NK-92 (cell line): ENCODE results near the gene HAO2.

Experiments used
- DNase-seq: peaks from one replicate; lab custom pipeline; 2025; ENCODE audit not compliant: unreplicated experiment; lab: John Stamatoyannopoulos, UW

Gene HAO2

DNA sequence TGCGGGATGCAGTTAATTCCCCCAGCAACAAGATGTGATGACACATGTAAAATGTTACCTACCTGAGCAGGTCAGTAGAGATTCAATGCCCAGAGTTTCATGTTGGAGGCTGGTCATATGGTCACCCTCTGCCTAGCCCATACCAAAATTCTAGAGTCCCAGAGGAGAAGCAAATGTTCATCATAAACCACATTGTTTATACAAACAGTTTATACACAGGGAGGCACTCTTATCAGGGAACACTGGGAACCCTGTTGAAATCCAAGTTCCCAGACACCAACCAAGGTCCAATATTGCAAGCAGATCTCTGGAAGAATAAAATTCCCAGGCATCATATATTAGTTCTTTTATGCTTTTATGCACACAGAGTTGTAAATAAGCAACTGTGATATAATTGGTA is 10.5 kb downstream of the HAO2 start:
- DNase-seq = no peak

DNA sequence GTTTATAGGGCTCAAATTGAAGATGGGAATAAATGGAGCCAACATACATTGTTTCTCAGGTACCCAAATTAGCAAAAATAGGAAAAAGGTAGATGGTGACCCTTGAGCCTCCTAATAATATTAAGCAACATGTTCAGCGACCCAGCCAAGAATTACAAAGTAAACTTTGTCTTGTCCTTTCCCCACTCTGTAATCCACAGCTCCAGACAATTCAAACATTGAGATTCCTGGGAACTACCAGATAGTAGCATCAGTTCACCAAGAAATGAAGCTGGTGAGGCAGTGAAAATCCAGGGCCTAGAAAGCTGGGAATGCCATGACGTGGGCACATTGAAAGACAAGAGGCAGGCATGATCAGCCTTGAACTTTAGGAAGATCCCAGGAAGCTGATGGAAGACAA is 11.7 kb downstream of the HAO2 start:
- no peak for DNase-seq

DNA sequence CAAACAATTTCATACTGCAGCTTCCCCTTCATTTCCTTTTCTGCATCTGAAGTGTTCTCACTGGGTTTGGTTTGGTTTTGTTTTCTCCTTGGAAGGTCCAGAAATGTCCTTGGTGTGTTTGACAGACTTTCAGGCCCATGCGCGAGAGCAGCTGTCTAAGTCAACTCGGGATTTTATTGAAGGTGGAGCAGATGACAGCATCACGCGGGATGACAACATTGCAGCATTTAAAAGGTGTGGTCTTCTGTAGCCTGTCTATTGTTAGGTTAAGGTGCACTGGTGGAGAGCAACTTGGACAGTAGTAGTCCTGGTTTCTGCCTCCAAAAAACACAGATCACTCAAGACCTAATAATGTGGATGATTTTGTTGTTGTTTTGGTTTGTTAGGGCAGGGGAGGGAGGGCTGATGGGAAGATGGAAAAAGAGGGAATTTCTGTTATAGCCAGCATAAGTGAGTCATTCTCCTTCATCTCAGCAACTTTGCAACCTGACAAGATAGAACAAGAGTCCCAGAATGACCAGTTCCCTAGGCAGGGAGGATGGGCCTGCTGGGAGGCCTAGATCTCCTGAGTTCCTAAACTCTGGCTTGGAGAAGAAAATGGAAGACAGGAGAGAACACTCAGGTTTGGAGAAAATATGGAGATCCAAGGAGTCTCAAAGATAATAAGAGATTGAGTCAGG is 12.5 kb downstream of the HAO2 start:
- no peak for DNase-seq

DNA sequence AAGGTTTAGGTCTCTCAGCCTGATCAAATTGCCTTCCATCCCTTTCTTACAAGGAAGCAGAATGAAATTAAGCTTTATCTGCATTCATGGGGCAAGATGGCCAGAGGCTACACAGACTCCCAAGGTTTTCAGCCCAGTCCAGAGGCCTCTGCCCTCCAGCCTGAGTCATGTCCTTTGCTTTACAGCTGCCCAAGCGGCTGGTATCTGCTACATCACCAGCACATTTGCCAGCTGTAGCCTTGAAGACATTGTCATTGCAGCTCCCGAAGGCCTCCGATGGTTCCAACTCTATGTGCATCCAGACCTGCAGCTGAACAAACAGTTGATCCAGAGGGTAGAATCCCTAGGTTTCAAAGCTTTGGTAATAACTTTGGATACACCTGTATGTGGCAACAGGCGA is 16.0 kb downstream of the HAO2 start:
- no peak for DNase-seq

DNA sequence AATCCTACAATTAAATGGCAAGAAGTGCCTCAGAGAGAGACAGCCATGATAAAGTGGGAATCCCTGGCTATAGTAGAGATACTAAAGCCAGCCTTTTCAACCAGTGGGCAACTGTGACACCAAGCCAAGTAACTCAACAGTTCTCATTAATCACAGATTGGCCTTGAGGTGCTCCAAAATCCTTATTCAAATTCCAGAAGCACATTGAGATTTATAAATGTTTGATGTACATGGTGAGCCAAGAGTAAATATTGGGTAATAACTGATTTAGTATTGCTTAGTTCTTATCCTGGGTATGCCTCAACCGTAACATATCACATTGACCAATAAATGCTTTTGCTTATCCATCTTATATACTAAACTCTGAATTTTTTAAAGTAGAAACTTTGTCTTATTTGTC is 17.1 kb downstream of the HAO2 start:
- DNase-seq = no peak

DNA sequence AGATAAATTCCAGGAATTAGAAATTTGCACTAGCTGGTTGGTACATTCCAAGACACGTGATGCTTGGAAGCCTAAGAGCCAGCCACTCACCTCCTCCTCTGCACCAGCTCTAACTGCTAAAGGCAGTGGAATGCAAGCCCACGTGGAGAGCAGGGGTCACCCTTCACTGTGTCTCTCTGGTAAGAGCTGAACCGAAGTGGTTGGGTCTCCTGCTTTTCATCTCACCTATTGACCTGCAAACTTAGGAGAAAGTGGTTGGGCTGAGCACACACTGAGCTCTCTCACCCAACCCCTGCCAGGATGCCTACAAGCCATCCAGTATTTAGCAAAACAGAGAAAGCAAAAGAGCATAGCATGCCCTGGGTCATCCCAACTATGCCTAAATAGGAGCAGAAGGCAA is 19.3 kb downstream of the HAO2 start:
- DNase-seq = no peak

DNA sequence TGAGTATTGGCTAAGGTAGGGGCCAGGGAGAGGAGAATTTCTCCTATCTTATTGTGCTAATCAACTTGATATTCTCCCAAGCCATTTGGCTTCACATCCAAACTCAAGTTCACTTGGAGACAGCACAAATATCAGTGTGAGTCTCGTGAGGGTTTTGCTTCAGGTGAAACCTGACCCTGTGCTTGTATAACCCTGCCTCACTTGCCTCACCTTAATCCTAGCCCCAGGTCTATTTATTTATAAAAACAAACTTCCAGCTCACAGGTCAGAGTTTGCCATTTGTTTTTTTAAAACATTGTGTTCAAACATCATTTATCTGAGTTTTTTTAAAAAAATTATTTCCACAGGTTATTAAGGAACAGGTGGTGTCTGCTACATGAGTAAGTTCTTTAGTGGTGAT is 19.9 kb downstream of the HAO2 start:
- DNase-seq = no peak

DNA sequence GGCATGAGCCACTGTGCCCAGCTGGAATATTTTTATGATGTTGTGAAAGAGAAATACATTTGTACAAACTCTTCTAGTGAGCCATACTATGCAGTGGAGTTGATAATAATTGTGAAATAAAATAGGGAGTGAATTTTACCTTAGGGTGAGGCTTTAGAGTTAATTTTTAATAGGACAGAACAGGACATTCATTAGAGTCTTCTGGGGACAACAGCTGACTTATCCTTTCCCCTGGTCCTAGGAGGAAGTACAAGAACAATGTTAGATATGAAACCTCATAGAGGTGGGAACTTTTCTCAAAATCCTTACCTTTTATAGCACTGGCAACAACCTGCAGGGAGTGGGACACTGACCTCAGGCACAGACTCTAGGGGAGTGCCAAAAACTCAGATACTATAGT is 21.9 kb downstream of the HAO2 start:
- DNase-seq = no peak

DNA sequence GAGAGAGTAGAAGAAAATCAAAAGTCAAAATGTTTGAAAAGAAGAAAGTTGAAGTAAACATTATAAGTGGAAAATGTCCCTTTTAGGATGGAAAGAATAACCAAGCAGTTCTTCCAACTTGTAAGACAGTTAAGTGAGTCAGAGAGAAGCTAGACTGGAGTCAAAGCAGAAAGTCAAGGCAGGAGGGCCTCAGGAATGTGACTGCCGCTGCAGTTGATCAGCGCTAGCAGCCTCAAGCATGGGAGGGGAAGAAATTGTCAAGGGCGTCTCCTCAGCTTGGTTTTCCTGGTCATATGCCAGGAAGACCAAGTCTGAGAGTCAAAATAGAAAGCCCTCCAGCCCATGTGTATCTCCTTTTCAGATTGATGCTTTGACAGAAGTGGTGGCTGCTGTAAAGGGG is 23.2 kb downstream of the HAO2 start:
- no peak for DNase-seq

DNA sequence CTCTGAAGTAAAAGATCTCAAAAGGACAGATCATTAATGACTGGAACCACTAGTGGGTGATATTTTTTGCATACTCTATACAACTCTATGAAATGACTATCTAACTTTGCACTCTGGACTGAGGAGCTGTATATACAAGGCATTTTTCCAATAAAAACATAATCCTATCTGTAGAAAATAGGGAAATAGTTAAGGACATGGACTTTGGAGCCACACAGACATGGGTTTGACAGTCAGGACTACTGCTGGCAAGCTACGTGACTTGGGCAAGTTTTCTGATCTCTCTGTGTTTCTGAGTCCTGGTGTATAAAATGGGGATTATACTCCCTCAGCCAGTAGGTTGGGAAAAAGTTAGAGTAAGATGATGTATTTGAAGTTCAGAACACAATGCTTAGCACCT is 25.5 kb downstream of the HAO2 start:
- DNase-seq = no peak

DNA sequence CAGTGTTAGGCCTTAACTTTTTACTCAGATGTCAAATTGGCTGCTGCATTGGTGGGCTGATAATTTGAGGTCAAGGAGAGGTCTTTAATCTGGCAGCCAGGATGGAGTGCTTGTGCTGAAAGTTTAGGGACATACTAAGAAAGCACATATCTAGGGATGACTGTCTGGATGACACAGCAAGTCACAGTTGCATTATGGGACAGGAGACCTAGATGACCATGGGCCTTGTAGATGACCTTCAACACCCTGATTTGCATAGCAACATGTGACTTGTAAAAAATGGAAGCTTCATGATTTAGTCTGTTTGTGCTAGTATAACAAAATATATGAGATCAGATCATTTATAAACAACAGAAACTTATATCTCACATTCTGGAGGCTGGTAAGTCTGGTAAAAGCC is 28.4 kb downstream of the HAO2 start:
- no peak for DNase-seq

DNA sequence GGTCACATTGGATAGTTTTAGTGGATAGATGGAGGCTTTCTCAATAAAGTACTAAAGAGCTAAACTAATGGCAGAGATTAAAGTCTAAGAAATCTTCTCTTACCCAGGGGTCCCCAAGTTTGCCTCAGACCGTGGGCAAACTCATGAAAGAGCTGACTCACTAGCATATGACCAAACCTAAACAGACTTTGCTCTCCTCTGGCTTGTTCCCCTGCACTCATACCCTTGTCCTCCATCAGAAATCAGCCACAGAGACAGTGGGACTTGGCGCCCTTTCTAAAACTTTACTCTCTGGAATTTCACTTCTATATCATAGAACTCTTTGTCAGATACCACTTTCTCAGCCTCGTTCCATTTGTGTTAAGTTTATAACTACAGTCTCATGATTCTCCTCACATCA is 29.4 kb downstream of the HAO2 start:
- DNase-seq = no peak

DNA sequence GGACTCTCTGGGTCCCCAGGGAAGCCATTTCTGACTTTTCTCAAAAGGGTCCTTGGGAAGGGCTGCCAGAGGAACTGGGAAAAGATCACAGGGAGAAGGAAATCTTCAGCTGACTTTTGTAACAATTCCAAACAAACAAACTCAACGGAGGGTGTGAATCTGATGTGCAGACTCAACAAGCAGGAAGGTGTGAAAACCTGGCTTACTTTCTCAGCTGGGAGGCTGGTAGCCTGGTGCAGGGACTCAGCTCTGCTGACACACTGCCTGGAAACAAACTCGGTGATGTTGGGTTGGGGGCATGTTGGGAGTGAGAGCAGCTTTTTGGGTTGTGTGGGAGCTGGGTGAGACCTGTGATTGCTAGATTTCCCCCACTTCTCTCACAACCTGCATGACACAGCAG is 36.2 kb downstream of the HAO2 start:
- no peak for DNase-seq

DNA sequence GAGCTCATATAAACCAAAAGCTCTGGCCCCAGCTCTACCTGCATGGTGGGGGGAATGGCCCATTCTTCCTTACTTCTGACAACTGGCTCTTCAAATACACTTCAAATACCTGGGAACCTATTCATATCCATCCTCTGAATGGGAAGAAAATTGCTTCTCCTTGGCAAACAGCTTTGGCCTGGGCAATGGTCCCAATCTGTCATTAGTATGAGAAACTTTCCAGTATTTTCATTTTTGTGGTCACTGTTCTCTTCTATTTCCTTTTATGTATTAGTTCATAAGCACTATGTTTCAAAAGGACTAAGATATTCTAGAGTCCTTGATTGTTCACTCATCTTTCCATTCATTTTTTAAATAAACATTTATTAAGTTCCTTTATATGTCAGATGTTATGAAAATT is 41.1 kb downstream of the HAO2 start:
- DNase-seq = no peak

DNA sequence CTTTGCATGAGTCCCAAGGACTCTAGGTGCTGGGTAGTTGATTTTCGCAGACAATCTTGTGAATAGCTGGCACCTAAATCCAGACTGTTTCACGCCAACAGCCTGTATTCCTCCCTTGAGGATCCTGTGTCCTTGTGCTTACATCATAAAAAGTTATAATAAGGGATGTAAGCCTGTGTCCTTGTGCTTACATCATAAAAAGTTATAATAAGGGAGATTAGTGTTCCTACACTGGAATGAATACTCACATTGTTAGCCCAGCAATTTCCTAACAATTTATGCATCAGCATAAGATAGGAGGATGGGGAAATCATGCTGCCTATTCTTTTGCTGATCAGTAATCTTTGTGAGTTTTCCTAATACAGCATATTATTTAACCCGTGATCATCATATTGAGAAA is 42.4 kb downstream of the HAO2 start:
- DNase-seq = no peak

DNA sequence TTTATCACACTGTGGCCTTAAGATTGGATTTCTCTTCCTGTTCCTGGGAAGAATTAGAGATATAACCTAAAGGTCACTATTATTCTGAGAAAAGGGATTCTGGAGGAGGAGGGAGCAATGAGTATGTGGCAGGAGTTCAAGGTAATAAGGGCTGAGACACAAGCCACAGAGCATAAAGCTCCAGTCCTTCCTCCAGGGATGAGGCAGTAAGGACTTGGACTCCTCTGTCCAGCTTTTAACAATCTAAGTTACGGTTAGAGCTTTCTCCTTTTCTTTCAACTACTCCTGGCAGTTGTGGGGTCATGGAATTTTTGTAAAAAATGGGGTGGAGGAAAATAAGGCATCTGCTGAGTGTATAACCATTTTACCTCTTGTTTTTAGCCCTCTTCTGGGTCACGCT is 46.4 kb downstream of the HAO2 start, which contains the start of gene HSD3B2:
Gene HSD3B2, plus strand, starts transcription at position 201 of the 400 bp plus-strand sequence. CDS start 270 bp downstream, outside the sequence.
- no peak for DNase-seq

DNA sequence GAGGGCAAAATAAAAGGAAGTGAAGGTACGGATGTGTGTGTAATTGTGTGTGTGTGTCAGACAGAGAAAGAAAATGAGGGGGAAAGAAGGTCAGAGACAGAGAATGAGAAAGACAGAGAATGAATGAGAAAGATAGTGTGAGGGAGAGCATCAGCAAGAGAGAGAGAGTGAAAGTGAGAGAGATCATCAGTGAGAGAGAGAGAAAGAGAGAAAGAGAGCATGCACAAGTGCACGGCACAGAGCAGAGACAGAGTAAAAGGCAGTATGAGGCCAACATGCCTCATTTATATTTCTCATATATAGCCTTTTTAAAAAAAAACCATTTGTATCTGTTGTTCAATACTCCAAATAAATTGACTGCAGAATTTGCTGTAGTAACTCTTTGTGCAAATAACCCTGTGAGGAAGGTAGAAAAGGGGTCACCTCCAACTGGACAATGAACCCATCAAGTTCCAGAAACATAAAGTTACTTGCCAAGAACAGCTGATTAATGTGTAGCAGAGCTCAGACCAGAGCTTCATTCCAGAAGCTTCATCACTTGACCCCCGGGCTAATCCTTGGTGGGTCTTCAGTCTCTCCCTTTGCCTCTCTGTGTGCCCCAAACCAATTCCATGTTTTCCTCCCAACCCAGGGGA is 47.5 kb downstream of the HAO2 start:
- no peak for DNase-seq

DNA sequence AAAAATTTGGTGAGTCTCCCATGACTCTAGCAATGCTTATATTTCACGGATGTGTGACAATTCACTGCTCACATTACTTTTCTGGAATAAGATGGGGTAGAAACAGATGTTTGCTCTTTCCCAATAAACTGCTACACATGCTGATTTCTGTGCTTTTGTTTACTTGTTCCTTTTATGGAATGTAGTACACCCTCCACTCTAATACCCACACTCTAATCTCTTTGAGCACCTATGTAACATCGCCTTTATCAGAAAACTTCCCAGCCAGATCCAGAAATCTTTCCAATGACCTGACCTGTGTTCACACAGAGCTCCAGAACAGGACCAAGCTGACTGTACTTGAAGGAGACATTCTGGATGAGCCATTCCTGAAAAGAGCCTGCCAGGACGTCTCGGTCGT is 50.5 kb downstream of the HAO2 start:
- DNase-seq = no peak

DNA sequence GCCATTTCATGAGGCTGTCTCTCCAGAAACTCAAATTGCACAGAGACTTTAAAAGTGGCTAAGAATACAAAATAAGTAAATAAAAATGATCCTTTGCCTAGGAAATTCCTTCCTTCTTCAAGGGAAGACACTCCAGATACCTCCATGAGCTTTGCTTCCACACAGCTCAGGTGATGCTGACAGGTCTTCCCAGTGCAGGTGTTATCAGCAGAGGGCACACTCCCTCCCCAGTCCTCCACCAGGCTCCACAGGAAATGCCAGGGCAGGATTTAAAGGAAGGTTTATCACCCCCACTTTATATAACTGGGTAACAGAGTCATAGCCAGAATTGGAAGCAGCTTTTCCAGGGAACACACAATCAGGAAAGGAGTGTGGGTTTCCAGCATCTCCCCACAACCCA is 52.1 kb downstream of the HAO2 start:
- no peak for DNase-seq

DNA sequence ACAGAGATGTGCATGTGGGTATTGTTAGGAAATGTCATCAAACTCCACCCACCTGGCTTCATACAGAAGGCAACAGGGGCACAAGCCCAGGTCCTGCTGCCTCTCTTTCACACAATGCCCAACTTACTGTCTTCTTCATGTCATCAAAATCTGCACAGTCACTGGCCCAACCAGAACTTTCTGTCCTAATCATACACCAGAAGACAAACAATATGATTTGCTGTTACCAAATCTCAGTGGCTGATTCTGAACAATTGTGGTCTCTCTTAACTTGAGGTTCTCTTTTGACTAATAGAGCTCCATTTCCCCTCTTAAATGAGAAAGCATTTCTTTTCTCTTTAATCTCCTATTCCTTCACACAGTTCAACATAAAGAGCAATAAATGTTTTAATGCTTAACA is 54.0 kb downstream of the HAO2 start:
- no peak for DNase-seq

DNA sequence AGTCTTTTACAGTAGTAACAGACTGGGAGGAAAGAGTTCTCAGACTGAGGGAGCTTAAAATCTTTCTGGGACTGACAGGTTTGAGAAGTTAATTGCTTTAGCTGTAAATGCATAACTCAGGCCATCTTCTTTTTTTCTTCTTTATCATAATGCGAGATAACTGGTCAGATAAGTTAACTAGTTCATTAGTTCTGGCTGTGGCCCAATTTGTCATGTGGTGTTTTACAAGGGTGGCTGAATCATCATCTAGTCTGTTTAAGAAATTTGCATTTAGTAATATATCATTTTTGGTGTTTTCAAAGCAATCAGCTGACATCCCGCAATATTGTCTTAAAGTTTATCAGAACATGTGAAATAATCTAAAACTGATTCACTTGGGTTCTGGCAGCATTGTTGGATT is 60.4 kb downstream of the HAO2 start:
- no peak for DNase-seq

DNA sequence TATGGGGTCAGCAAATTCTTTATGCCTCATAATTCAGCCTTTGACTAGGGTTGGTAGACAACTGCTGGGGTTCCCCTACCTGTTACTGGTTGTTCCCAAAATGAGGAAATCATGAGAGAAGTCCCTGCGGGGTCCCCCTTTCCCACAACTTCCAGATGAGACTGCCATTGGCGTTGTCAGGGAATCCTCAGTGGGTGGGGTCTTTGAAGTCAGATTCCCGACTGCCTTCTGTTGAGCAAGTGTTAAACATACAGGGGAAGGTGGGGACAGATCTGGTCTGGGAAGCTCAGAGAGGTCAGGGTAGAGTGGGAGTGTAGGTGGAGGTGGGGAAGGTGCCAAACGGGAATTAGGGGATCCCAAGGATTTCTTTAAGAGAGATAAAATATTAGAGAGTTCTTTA is 61.1 kb downstream of the HAO2 start:
- no peak for DNase-seq

DNA sequence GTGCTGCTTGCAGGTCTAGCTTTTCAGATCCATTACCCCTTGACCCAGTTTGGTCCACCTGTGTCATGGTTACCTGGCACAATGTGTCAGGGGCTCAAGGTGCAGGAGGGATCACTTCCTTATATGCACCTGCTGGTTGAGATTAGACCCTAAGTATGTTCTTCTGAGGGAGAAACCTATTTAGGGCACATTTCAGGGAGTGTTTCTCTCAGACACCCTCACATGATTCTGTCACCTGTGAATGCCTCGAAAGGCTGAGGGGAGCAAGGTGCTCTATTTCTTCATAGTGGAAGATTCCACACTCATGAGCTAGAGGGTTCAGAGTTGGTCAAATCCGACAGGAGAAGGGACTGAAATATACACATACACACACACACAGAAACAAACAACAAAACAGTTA is 61.9 kb downstream of the HAO2 start:
- no peak for DNase-seq
